Upper lobe of left lung (tissue), 6 donors: ENCODE measurements around the gene SEPTIN10. TPM values are rescaled to one million over a fixed set of nuclear protein-coding genes. Genes with fewer than 3 reads are reported as not detected.

Experiments
- ATAC-seq, 2 donors: fragments of 200-7000 bp; cut with Tn5 transposase; one replicate each; pipeline ENCODE4 v1.9.1; 2022; ENCODE audit warnings: mild to moderate bottlenecking in 2 of 2, moderate library complexity in 2 of 2; ENCODE audit not compliant: low FRiP score in 2 of 2
- DNase-seq, 2 donors: peaks; one replicate each; pipeline ENCODE4 v3.0.0-alpha.2; 2019 to 2020
- H3K27ac ChIP-seq, 4 donors: fragments of 200-600 bp; sonication (generic); one replicate each; pipeline ENCODE4 v1.5.1; 2016 to 2019
- H3K27me3 ChIP-seq, 4 donors: fragments of 200-600 bp; sonication (generic); one replicate each; pipeline ENCODE4 v1.5.1; 2017 to 2019
- H3K36me3 ChIP-seq, 4 donors: fragments of 200-600 bp; sonication (generic); one replicate each; pipeline ENCODE4 v1.5.1; 2016 to 2019
- H3K4me1 ChIP-seq, 4 donors: fragments of 200-600 bp; sonication (generic); one replicate each; pipeline ENCODE4 v1.5.1; 2018 to 2019
- H3K4me3 ChIP-seq, 4 donors: fragments of 200-600 bp; sonication (generic); one replicate each; pipeline ENCODE4 v1.5.1; 2017 to 2019; ENCODE audit warnings: mild to moderate bottlenecking in 2 of 4, moderate library complexity in 1 of 4
- H3K9me3 ChIP-seq, 4 donors: fragments of 200-600 bp; sonication (generic); one replicate each; pipeline ENCODE4 v1.5.1; 2018 to 2019
- EP300 ChIP-seq, 4 donors: sonication (generic); formaldehyde crosslinking; IDR thresholded peaks; one replicate each; pipeline ENCODE4 v1.5.1; 2017; ENCODE audit warnings: antibody characterized with exemption in 4 of 4, control low read depth in 2 of 4
- POLR2A ChIP-seq, 4 donors: fragments of 450-650 bp; IDR thresholded peaks; one replicate each; pipeline ENCODE4 v1.5.1; 2016 to 2017; ENCODE audit warnings: antibody characterized with exemption in 4 of 4, mild to moderate bottlenecking in 2 of 4
- POLR2AphosphoS5 ChIP-seq, 2 donors: sonication (generic); formaldehyde crosslinking; IDR thresholded peaks; one replicate each; pipeline ENCODE4 v1.5.1; 2017; ENCODE audit warnings: antibody characterized with exemption in 2 of 2
- WGBS, 2 donors: methylation state at CpG; one replicate each; pipeline ENCODE4 v1.1.5; 2017 to 2018; 5-methylcytosine and 5-hydroxymethylcytosine counted together
- total RNA-seq, 6 donors: library from RNA; depleted of rRNA in 4 of 6; stranded (reverse); fragments of >200 nt in 4 of 6; gene quantifications; one replicate each; pipeline versions ENCODE4 v1.1.0 to v1.2.1, GENCODE V29; 2016 to 2021
- TF ChIP-seq, protein P1 (sequence below), 6 experiments: fragments of 450-650 bp in 4 of 6; fragments of 200-600 bp in 2 of 6; sonication (generic) in 2 of 6; IDR thresholded peaks; one replicate each; pipeline ENCODE4 v1.5.1; 2016 to 2019; ENCODE audit warnings: antibody characterized with exemption in 6 of 6
- donor health status: DM: no; HTN: no; CAD: no; lungs with moderate emphysema.
- donor health status: DM: no; HTN: yes; CAD: no; lungs with severe emphysema.

Gene SEPTIN10
- total RNA-seq, 6 donors from 2014 or later = 60.8 to 135 (median 88.5) TPM

DNA sequence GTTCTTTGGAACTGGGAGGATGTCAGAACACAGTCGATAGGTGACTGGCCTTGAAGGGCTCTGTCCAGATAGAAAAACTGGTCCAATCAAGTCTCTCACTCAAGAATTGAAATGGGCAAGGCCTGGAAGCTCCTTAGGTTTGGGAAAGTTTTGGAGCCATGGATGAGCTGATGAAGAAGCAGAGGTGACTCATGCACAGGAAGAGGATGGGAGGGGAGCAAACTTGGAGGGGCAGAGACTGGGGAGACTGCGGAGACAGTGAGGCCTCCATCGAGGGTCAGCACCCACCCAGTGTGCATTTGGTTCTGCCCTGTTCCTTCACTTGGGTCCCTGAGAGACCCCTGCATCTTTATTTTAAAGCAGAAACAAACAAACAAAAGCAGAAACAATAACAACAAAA lies 41.5 kb upstream of the SEPTIN10 start:
- no peaks in the 10 kb centered on the region for H3K36me3 ChIP-seq
- ATAC-seq = no peak
- no peaks in the 10 kb centered on the region for H3K4me1 ChIP-seq
- no peak overlapping the region for H3K27ac ChIP-seq
- no peak overlapping the region for H3K4me3 ChIP-seq
- H3K9me3 ChIP-seq = no peaks in the 10 kb centered on the region
- WGBS, 2 donors = 86 to 88% methylated on average over 3 of the region's 3 CpGs
- no peaks in the 10 kb centered on the region for H3K27me3 ChIP-seq
- DNase-seq = no peak
- TF ChIP-seq POLR2A (IDR thresholded peaks at IDR 0.05) (no peak), POLR2AphosphoS5 (IDR thresholded peaks at IDR 0.05) (no peak), EP300 (IDR thresholded peaks at IDR 0.05) (no peak)
- TF ChIP-seq, protein P1, sequence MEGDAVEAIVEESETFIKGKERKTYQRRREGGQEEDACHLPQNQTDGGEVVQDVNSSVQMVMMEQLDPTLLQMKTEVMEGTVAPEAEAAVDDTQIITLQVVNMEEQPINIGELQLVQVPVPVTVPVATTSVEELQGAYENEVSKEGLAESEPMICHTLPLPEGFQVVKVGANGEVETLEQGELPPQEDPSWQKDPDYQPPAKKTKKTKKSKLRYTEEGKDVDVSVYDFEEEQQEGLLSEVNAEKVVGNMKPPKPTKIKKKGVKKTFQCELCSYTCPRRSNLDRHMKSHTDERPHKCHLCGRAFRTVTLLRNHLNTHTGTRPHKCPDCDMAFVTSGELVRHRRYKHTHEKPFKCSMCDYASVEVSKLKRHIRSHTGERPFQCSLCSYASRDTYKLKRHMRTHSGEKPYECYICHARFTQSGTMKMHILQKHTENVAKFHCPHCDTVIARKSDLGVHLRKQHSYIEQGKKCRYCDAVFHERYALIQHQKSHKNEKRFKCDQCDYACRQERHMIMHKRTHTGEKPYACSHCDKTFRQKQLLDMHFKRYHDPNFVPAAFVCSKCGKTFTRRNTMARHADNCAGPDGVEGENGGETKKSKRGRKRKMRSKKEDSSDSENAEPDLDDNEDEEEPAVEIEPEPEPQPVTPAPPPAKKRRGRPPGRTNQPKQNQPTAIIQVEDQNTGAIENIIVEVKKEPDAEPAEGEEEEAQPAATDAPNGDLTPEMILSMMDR (IDR thresholded peaks at IDR 0.05) = no peak

DNA sequence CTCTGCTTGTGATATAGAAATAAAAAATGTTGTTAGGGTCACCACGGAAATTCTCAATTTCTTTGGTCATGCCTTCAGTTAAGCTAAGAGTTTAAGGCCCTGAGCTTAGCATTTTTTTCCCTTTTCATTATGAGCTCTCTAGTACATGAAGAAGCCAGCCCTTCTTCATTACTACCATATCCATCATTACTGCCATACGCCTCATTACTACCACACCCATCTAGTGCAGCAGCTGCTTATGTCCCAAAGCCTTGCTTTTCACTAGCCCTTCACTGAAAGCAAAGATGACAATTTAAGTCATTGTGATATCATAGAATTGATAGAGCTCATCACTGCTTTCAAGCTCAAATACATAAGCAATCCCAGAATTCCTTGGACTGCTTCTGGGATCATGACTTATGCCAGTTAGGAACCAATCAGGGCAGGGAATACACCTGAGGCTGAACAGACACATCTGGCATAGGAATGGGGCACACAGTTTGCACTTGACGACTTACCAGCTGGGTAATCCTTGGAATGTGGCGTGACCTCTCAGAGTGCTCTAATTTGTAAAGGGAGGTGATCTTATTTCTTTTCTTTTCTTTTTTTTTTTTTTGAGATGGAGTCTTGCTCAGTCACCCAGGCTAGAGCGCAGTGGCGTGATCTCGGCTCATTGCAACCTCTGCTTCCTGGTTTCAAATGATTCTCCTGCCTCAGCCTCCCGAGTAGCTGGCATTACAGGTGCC lies 40.7 kb upstream of the SEPTIN10 start:
- no peak overlapping the region for H3K27ac ChIP-seq
- no peaks in the 10 kb centered on the region for H3K4me1 ChIP-seq
- DNase-seq (no peak), ATAC-seq (no peak)
- no peaks in the 10 kb centered on the region for H3K9me3 ChIP-seq
- 90 to 94% methylated on average over 8 of the region's 8 CpGs for WGBS, 2 donors
- H3K36me3 ChIP-seq = no peaks in the 10 kb centered on the region
- no peak overlapping the region for H3K4me3 ChIP-seq
- TF ChIP-seq, protein P1 (IDR thresholded peaks at IDR 0.05) = no peak
- no peak for TF ChIP-seq EP300 (IDR thresholded peaks at IDR 0.05)
- TF ChIP-seq POLR2AphosphoS5 (IDR thresholded peaks at IDR 0.05) = no peak
- no peak for TF ChIP-seq POLR2A (IDR thresholded peaks at IDR 0.05)
- H3K27me3 ChIP-seq = no peaks in the 10 kb centered on the region

DNA sequence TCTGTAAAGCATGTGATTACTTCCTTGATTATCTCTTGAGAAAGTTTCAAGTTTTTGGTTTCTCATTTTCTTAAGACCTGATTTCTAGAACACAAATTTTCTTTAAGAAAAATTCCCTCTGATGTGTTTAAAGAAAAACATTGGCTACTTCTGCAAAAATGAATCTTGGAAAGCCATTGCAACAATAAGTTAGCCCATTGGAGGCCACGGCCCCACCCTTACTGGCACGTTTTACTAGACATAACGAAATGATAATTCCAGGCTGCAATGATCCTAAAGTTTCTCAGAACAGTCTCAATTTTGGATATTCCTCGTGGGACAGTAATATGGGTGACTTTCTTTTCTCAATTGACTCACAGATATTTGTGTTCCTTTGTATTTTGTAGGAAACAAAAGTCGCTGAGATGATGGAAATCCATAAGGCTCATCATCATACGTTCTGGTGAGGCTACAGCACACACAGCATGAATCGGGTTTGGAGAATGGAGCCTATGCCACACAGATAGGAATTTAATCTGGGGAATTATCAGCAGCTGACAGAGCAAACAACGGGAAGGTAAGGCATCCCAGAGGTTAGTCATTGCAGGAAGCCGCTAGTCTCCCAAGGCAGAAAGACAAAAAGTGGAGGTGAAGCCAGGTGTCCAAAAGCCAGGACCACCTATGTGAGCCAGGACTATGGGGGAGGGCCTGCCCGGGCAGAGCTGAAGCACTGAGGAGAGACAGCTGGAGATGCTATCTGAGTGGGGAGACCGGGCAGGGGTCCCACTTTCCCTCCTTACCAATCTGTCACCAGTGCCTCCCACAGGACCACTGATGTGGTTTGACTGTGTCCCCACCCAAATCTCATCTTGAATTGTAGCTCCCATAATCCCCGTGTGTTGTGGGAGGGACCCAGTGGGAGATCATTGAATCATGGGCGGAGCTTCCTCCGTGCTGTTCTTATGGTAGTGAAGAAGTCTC lies 36.2 kb upstream of the SEPTIN10 start:
- TF ChIP-seq, protein P1 (IDR thresholded peaks at IDR 0.05) = no peak
- TF ChIP-seq POLR2AphosphoS5 (IDR thresholded peaks at IDR 0.05) (no peak), POLR2A (IDR thresholded peaks at IDR 0.05) (no peak), EP300 (IDR thresholded peaks at IDR 0.05) (no peak)
- 86 to 89% methylated on average over 14 of the region's 14 CpGs for WGBS, 2 donors
- H3K4me1 ChIP-seq = peaks cover 0 to 3% (median 2%) of the 10 kb centered on the region in 4 donors
- no peaks in the 10 kb centered on the region for H3K36me3 ChIP-seq
- H3K4me3 ChIP-seq = no peak overlapping the region
- no peak for ATAC-seq
- no peaks in the 10 kb centered on the region for H3K9me3 ChIP-seq
- DNase-seq = no peak
- H3K27me3 ChIP-seq = no peaks in the 10 kb centered on the region
- H3K27ac ChIP-seq = no peak overlapping the region

DNA sequence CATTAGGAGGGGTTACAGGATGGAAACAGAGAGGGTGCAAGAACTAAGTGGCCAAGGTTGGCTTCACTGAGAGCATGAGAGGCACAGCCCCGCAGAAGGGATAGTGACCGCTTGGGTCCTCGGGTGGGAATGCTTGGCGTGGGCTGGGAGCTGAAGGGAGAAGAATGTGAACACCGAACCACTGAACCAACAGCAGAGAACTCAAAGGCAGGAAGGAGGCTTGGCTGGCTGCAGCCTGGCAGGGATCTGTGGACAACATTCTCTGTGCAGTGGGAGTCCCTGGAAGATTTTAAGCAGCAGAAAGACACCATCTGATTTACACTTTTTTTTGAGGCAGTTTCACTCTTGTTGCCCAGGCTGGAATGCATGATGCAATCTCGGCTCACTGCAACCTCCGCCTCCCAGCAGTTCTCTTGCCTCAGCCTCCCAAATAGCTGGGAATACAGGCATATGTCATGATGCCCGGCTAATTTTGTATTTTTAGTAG lies 34.3 kb upstream of the SEPTIN10 start:
- H3K4me3 ChIP-seq = no peak overlapping the region
- ATAC-seq (no peak), DNase-seq (no peak)
- H3K4me1 ChIP-seq = peaks cover 0 to 16% (median 15%) of the 10 kb centered on the region in 4 donors
- no peak overlapping the region for H3K27ac ChIP-seq
- H3K9me3 ChIP-seq = no peaks in the 10 kb centered on the region
- TF ChIP-seq POLR2A (IDR thresholded peaks at IDR 0.05) = no peak
- TF ChIP-seq, protein P1 (IDR thresholded peaks at IDR 0.05) = no peak
- no peak for TF ChIP-seq EP300 (IDR thresholded peaks at IDR 0.05)
- TF ChIP-seq POLR2AphosphoS5 (IDR thresholded peaks at IDR 0.05) = no peak
- WGBS, 2 donors = 82 to 88% methylated on average over 8 of the region's 8 CpGs
- H3K27me3 ChIP-seq = no peaks in the 10 kb centered on the region
- no peaks in the 10 kb centered on the region for H3K36me3 ChIP-seq
